HEK293 (cell line): ENCODE results near the gene PLEKHM1.

Experiments
- HOXD13 ChIP-seq: sonication (generic); formaldehyde crosslinking; IDR thresholded peaks from 2 replicates; pipeline ENCODE4 v1.8.0; 2022; ENCODE audit warnings: missing genetic modification reagents, borderline replicate concordance
- ZNF610 ChIP-seq: fragments of 450-650 bp; formaldehyde crosslinking; IDR thresholded peaks from 2 replicates; pipeline ENCODE4 v1.5.1; 2016; ENCODE audit warnings: missing biosample characterization, missing genetic modification characterization, borderline replicate concordance
- TF ChIP-seq, protein P1 (sequence below): fragments of 450-650 bp; formaldehyde crosslinking; IDR thresholded peaks from 2 replicates; pipeline ENCODE4 v1.5.1; 2016; ENCODE audit warnings: missing biosample characterization, missing genetic modification characterization
- TF ChIP-seq, protein P2 (sequence below): fragments of 450-650 bp; formaldehyde crosslinking; IDR thresholded peaks from 2 replicates; pipeline ENCODE4 v1.5.1; 2016; ENCODE audit warnings: missing biosample characterization, missing genetic modification characterization

DNA sequence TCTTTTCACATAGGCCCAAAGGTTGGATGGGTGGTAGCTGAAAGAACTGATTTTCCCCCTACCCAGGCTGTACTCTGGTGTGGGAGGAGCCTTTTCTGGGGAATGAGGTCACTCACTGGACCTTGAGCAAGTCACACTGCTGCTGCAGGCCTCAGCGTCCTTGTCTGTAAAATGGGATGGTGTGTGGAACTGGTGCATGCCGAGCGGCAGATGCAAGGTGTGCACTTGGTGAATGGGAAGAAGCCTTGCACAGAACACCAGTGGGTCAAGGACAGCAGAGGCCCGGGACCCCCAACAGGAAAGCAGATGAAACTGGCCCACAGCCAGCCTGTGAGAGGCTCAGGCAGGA lies 96.0 kb downstream of the PLEKHM1 start:
- TF ChIP-seq, protein P1, sequence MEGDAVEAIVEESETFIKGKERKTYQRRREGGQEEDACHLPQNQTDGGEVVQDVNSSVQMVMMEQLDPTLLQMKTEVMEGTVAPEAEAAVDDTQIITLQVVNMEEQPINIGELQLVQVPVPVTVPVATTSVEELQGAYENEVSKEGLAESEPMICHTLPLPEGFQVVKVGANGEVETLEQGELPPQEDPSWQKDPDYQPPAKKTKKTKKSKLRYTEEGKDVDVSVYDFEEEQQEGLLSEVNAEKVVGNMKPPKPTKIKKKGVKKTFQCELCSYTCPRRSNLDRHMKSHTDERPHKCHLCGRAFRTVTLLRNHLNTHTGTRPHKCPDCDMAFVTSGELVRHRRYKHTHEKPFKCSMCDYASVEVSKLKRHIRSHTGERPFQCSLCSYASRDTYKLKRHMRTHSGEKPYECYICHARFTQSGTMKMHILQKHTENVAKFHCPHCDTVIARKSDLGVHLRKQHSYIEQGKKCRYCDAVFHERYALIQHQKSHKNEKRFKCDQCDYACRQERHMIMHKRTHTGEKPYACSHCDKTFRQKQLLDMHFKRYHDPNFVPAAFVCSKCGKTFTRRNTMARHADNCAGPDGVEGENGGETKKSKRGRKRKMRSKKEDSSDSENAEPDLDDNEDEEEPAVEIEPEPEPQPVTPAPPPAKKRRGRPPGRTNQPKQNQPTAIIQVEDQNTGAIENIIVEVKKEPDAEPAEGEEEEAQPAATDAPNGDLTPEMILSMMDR (tag by site-specific recombination): no peak
- TF ChIP-seq HOXD13 (CRISPR knock-in tag): no peak
- no peak for TF ChIP-seq ZNF610 (tag by site-specific recombination)
- TF ChIP-seq, protein P2, sequence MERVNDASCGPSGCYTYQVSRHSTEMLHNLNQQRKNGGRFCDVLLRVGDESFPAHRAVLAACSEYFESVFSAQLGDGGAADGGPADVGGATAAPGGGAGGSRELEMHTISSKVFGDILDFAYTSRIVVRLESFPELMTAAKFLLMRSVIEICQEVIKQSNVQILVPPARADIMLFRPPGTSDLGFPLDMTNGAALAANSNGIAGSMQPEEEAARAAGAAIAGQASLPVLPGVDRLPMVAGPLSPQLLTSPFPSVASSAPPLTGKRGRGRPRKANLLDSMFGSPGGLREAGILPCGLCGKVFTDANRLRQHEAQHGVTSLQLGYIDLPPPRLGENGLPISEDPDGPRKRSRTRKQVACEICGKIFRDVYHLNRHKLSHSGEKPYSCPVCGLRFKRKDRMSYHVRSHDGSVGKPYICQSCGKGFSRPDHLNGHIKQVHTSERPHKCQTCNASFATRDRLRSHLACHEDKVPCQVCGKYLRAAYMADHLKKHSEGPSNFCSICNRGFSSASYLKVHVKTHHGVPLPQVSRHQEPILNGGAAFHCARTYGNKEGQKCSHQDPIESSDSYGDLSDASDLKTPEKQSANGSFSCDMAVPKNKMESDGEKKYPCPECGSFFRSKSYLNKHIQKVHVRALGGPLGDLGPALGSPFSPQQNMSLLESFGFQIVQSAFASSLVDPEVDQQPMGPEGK: no peak
